Testis (tissue), 3 donors: ENCODE measurements around the gene TRIM63. TPM values are rescaled to one million over a fixed set of nuclear protein-coding genes. Genes with fewer than 3 reads are reported as not detected.

Experiments
- DNase-seq: peaks from one replicate; pipeline ENCODE4 v3.0.0-alpha.2; 2019
- H3K27ac ChIP-seq, 2 donors: fragments of 200-600 bp; sonication (generic); one replicate each; pipeline ENCODE4 v1.5.1; 2019
- H3K27me3 ChIP-seq: fragments of 200-600 bp; sonication (generic); one replicate; pipeline ENCODE4 v1.5.1; 2019
- H3K36me3 ChIP-seq: fragments of 200-600 bp; sonication (generic); one replicate; pipeline ENCODE4 v1.5.1; 2017; ENCODE audit warnings: low read depth; ENCODE audit errors: missing control alignments
- H3K4me1 ChIP-seq: fragments of 200-600 bp; sonication (generic); one replicate; pipeline ENCODE4 v1.5.1; 2019
- H3K4me3 ChIP-seq, 2 donors: fragments of 200-600 bp; sonication (generic); one replicate each; pipeline ENCODE4 v1.5.1; 2017 to 2019
- H3K9me3 ChIP-seq: fragments of 200-600 bp; sonication (generic); one replicate; pipeline ENCODE4 v1.5.1; 2017
- CTCF ChIP-seq, 3 experiments: fragments of 450-650 bp in 2 of 3; fragments of 200-600 bp in 1 of 3; sonication (generic) in 1 of 3; IDR thresholded peaks; one replicate each; pipeline ENCODE4 v1.5.1; 2016 to 2019; ENCODE audit warnings: antibody characterized with exemption in 3 of 3, mild to moderate bottlenecking in 2 of 3, moderate library complexity in 1 of 3
- POLR2A ChIP-seq: fragments of 450-650 bp; IDR thresholded peaks from one replicate; pipeline ENCODE4 v1.6.1; 2017; ENCODE audit warnings: antibody characterized with exemption, mild to moderate bottlenecking, moderate library complexity
- WGBS, 2 donors: methylation state at CpG; one replicate each; pipeline ENCODE4 v1.1.5; 2018; 5-methylcytosine and 5-hydroxymethylcytosine counted together
- intact Hi-C: fragments of 100-400 bp; cut with DNase I; formaldehyde crosslinking; loops from one replicate; pipeline ENCODE4 v1.15.1; 2023; ENCODE audit warnings: low total_unique reads
- polyA plus RNA-seq: library from polyadenylated mRNA; stranded (reverse); fragments of 350-450 nt; fragmentation: Illumina TruSeq; extraction: RNeasy Lipid Tissue Mini Kit (QIAGEN cat#74804); gene quantifications from one replicate; pipeline ENCODE4 v1.2.3, GENCODE V29; 2014; ENCODE audit warnings: low read depth, low replicate concordance; ENCODE audit not compliant: insufficient read depth
- total RNA-seq, 2 donors: library from RNA; depleted of rRNA; stranded (reverse); fragments of >200 nt; gene quantifications; one replicate each; pipeline ENCODE4 v1.2.3, GENCODE V29; 2016

Gene TRIM63
- total and polyA plus RNA-seq, 3 donors from 2014 or later = 0.50 to 1.2 (median 0.71) TPM

- Histone ChIP-seq H3K9me3 (no peaks in the 10 kb centered on the region), H3K4me3 (peak overlapping the region; percentile 32 to 47), H3K27me3 (no peaks in the 10 kb centered on the region), H3K27ac (no peak overlapping the region), H3K4me1 (peaks cover 15% of the 10 kb centered on the region), H3K36me3 (no peaks in the 10 kb centered on the region)
- intact Hi-C loops = no loop called here
- TF ChIP-seq POLR2A (no peak), CTCF (IDR thresholded peaks at IDR 0.05) (no peak)
- 4% methylated on average over 46 of the region's 57 CpGs; no CpG with 5 or more reads in 1 of the 2 donors for WGBS, 2 donors
- no peak for DNase-seq
Measured at GRCh38 chr1:26046246-26047095, 21.0 kb downstream of the TRIM63 start.

GRCh38 chr1:26045722-26046245 is 21.6 kb downstream of the TRIM63 start, which contains the start of gene SLC30A2:
Gene SLC30A2 (minus strand): TSS chr1:26046118. CDS start chr1:26045896, 222 bp downstream.
- WGBS, 2 donors = 0% methylated on average over 47 of the region's 62 CpGs; no CpG with 5 or more reads in 1 of the 2 donors
- no peaks in the 10 kb centered on the region for H3K9me3 ChIP-seq
- no peaks in the 10 kb centered on the region for H3K36me3 ChIP-seq
- no peaks in the 10 kb centered on the region for H3K27me3 ChIP-seq
- H3K4me3 ChIP-seq = peak within 1 kb of the TSS; percentile 32 to 47
- no peak within 1 kb of the TSS for H3K27ac ChIP-seq
- DNase-seq = no peak
- TF ChIP-seq POLR2A = no peak
- no peak for TF ChIP-seq CTCF (IDR thresholded peaks at IDR 0.05)
- intact Hi-C loops = no loop called here
- H3K4me1 ChIP-seq = peaks cover 15% of the 10 kb centered on the region

GRCh38 chr1:26044971-26045721 is 22.3 kb downstream of the TRIM63 start:
- no peak overlapping the region for H3K27ac ChIP-seq
- peaks cover 15% of the 10 kb centered on the region for H3K4me1 ChIP-seq
- no peaks in the 10 kb centered on the region for H3K27me3 ChIP-seq
- no peak for TF ChIP-seq CTCF (IDR thresholded peaks at IDR 0.05)
- no peak for TF ChIP-seq POLR2A
- WGBS, 2 donors = 16 to 25% methylated on average over 12 to 28 of the region's 29 CpGs
- no peak for DNase-seq
- intact Hi-C loops = no loop called here
- no peaks in the 10 kb centered on the region for H3K36me3 ChIP-seq
- no peaks in the 10 kb centered on the region for H3K9me3 ChIP-seq
- peak overlapping the region in 1 of 2 donors; percentile 47 for H3K4me3 ChIP-seq

- 85 to 95% methylated on average over 3 of the region's 3 CpGs for WGBS, 2 donors
- H3K27me3 ChIP-seq = no peaks in the 10 kb centered on the region
- intact Hi-C loops = no loop called here
Measured at GRCh38 chr1:26044414-26044813, 23.0 kb downstream of the TRIM63 start.

More at GRCh38 chr1:26044414-26044813, 23.0 kb downstream of the TRIM63 start:
- H3K36me3 ChIP-seq = no peaks in the 10 kb centered on the region
- TF ChIP-seq CTCF (IDR thresholded peaks at IDR 0.05) = no peak
- TF ChIP-seq POLR2A = no peak
- H3K4me1 ChIP-seq = peaks cover 15% of the 10 kb centered on the region
- H3K27ac ChIP-seq = no peak overlapping the region
- H3K4me3 ChIP-seq = no peak overlapping the region
- no peaks in the 10 kb centered on the region for H3K9me3 ChIP-seq
- DNase-seq = no peak
